HL-60 (cell line): ENCODE results near the gene FARS2.

Experiments
- DNase-seq, 2 experiments: peaks; one replicate each; pipeline ENCODE4 v3.0.0-alpha.2; 2010 to 2020; ENCODE audit warnings: low read depth in 1 of 2, low spot score in 1 of 2
- H3K27ac ChIP-seq: fragments of 250-450 bp; sonication (Bioruptor Pico); replicated peaks from 2 replicates; pipeline ENCODE4 v1.5.1; 2020; ENCODE audit warnings: mild to moderate bottlenecking, moderate library complexity
- H3K27me3 ChIP-seq: fragments of 250-450 bp; sonication (Bioruptor Pico); 2 replicates; pipeline ENCODE4 v1.5.1; 2021; ENCODE audit warnings: mild to moderate bottlenecking, moderate library complexity; ENCODE audit not compliant: insufficient read depth, poor library complexity, severe bottlenecking
- H3K4me3 ChIP-seq: replicated peaks from 2 replicates; pipeline ENCODE4 v1.5.1; 2011; ENCODE audit warnings: mild to moderate bottlenecking, control low read depth, low read length; ENCODE audit not compliant: insufficient read depth
- CTCF ChIP-seq: IDR thresholded peaks from one replicate; pipeline ENCODE4 v1.5.1; 2011; ENCODE audit warnings: low read length, control low read depth, inconsistent platforms; ENCODE audit not compliant: insufficient read depth
- GABPA ChIP-seq: IDR thresholded peaks from 2 replicates; pipeline ENCODE4 v1.6.1; 2012; ENCODE audit warnings: low read depth
- POLR2AphosphoS5 ChIP-seq: IDR thresholded peaks from 2 replicates; pipeline ENCODE4 v1.6.1; 2012; ENCODE audit warnings: low read depth
- REST ChIP-seq: IDR thresholded peaks from 2 replicates; pipeline ENCODE4 v1.6.1; 2012; ENCODE audit warnings: low read depth; ENCODE audit not compliant: insufficient replicate concordance
- SPI1 ChIP-seq: IDR thresholded peaks from 2 replicates; pipeline ENCODE4 v1.6.1; 2012; ENCODE audit warnings: low read depth, mild to moderate bottlenecking, borderline replicate concordance

FARS2 gene

GRCh38 chr6:5401845-5402738, 140.8 kb downstream of the FARS2 start:
- Histone ChIP-seq H3K4me3 (no peak overlapping the region), H3K27ac (no peak overlapping the region), H3K27me3 (no peaks in the 10 kb centered on the region)
- TF ChIP-seq GABPA (no peak), SPI1 (no peak), REST (no peak), CTCF (peak; percentile 32)
- DNase-seq, result no peak

- Histone ChIP-seq H3K4me3 (no peak overlapping the region), H3K27me3 (no peaks in the 10 kb centered on the region), H3K27ac (no peak overlapping the region; the same call in 1 of the 2 replicates)
- no peak for DNase-seq
- TF ChIP-seq CTCF (no peak), REST (no peak), POLR2AphosphoS5 (no peak), SPI1 (no peak), GABPA (no peak)
Observed at GRCh38 chr6:5403076-5403475, 141.8 kb downstream of the FARS2 start.

- TF ChIP-seq REST, result no peak
- no peak for TF ChIP-seq SPI1
- no peak for TF ChIP-seq GABPA
- no peak for TF ChIP-seq CTCF
- no peak overlapping the region for H3K27ac ChIP-seq
Observed at GRCh38 chr6:5403609-5404008, 142.3 kb downstream of the FARS2 start.

More at GRCh38 chr6:5403609-5404008, 142.3 kb downstream of the FARS2 start:
- no peaks in the 10 kb centered on the region for H3K27me3 ChIP-seq
- DNase-seq, result no peak
- H3K4me3 ChIP-seq, result no peak overlapping the region
